ENCODE data around the gene PRKD3. TPM values are rescaled to one million over a fixed set of nuclear protein-coding genes. Genes with fewer than 3 reads are reported as not detected.

The PRKD3 gene
- total RNA-seq, 1 experiment from 2014 or later: 82.1 TPM

DNA sequence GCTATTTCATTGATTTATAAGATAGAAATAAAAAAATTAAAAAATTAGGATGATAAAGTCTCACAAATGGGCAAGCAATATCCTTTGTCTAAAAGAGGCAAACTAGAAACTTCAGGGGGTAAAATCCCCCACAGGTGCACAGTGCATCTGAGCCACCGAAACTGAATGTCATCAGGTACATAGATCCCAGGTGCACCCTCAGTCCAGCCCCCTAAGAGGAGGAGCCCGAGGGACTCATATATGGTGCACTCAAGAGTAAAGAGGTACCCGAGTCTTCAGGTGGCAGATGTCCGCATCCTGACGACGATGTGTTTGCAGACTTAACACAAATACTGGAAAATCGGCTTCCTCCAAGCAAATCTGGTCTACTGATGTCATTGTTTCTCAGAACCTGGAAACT lies 31.1 kb upstream of the PRKD3 start (continued):
- TF ChIP-seq, protein P1, sequence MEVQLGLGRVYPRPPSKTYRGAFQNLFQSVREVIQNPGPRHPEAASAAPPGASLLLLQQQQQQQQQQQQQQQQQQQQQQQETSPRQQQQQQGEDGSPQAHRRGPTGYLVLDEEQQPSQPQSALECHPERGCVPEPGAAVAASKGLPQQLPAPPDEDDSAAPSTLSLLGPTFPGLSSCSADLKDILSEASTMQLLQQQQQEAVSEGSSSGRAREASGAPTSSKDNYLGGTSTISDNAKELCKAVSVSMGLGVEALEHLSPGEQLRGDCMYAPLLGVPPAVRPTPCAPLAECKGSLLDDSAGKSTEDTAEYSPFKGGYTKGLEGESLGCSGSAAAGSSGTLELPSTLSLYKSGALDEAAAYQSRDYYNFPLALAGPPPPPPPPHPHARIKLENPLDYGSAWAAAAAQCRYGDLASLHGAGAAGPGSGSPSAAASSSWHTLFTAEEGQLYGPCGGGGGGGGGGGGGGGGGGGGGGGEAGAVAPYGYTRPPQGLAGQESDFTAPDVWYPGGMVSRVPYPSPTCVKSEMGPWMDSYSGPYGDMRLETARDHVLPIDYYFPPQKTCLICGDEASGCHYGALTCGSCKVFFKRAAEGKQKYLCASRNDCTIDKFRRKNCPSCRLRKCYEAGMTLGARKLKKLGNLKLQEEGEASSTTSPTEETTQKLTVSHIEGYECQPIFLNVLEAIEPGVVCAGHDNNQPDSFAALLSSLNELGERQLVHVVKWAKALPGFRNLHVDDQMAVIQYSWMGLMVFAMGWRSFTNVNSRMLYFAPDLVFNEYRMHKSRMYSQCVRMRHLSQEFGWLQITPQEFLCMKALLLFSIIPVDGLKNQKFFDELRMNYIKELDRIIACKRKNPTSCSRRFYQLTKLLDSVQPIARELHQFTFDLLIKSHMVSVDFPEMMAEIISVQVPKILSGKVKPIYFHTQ (CRISPR knock-in tag; IDR thresholded peaks at IDR 0.05): no peak
- no peak for TF ChIP-seq JAZF1 (CRISPR knock-in tag; IDR thresholded peaks at IDR 0.05)
- TF ChIP-seq, protein P2, sequence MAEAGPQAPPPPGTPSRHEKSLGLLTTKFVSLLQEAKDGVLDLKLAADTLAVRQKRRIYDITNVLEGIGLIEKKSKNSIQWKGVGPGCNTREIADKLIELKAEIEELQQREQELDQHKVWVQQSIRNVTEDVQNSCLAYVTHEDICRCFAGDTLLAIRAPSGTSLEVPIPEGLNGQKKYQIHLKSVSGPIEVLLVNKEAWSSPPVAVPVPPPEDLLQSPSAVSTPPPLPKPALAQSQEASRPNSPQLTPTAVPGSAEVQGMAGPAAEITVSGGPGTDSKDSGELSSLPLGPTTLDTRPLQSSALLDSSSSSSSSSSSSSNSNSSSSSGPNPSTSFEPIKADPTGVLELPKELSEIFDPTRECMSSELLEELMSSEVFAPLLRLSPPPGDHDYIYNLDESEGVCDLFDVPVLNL (CRISPR knock-in tag; IDR thresholded peaks at IDR 0.05; ENCODE audit: borderline replicate concordance, low read depth): no peak
- TF ChIP-seq MXD4 (CRISPR knock-in tag; IDR thresholded peaks at IDR 0.05; ENCODE audit: borderline replicate concordance): no peak
- no peak for TF ChIP-seq ELF4 (CRISPR knock-in tag; IDR thresholded peaks at IDR 0.05; ENCODE audit: low read depth)
- TF ChIP-seq, protein P3, sequence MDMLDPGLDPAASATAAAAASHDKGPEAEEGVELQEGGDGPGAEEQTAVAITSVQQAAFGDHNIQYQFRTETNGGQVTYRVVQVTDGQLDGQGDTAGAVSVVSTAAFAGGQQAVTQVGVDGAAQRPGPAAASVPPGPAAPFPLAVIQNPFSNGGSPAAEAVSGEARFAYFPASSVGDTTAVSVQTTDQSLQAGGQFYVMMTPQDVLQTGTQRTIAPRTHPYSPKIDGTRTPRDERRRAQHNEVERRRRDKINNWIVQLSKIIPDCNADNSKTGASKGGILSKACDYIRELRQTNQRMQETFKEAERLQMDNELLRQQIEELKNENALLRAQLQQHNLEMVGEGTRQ (CRISPR knock-in tag; IDR thresholded peaks at IDR 0.05): no peak
- TF ChIP-seq, protein P4, sequence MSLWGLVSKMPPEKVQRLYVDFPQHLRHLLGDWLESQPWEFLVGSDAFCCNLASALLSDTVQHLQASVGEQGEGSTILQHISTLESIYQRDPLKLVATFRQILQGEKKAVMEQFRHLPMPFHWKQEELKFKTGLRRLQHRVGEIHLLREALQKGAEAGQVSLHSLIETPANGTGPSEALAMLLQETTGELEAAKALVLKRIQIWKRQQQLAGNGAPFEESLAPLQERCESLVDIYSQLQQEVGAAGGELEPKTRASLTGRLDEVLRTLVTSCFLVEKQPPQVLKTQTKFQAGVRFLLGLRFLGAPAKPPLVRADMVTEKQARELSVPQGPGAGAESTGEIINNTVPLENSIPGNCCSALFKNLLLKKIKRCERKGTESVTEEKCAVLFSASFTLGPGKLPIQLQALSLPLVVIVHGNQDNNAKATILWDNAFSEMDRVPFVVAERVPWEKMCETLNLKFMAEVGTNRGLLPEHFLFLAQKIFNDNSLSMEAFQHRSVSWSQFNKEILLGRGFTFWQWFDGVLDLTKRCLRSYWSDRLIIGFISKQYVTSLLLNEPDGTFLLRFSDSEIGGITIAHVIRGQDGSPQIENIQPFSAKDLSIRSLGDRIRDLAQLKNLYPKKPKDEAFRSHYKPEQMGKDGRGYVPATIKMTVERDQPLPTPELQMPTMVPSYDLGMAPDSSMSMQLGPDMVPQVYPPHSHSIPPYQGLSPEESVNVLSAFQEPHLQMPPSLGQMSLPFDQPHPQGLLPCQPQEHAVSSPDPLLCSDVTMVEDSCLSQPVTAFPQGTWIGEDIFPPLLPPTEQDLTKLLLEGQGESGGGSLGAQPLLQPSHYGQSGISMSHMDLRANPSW (CRISPR knock-in tag; conservative IDR thresholded peaks at IDR 0.05; ENCODE audit: low read depth): no peak
- TF ChIP-seq CDX4 (CRISPR knock-in tag; IDR thresholded peaks at IDR 0.05; ENCODE audit: borderline replicate concordance): no peak
- TF ChIP-seq E2F5 (CRISPR knock-in tag; IDR thresholded peaks at IDR 0.05): no peak
- no peak for TF ChIP-seq ATF1 (CRISPR knock-in tag; IDR thresholded peaks at IDR 0.05)
- TF ChIP-seq PRRX2 (CRISPR knock-in tag; IDR thresholded peaks at IDR 0.05): no peak
- TF ChIP-seq GRHL2 (CRISPR knock-in tag; IDR thresholded peaks at IDR 0.05; ENCODE audit: insufficient replicate concordance, severe bottlenecking): no peak
- no peak for TF ChIP-seq TEAD1 (CRISPR knock-in tag; IDR thresholded peaks at IDR 0.05)

- Mint-ChIP-seq H3K4me3 (no peak overlapping the region), H3K4me1 (peaks cover 40% of the 10 kb centered on the region), H3K36me3 (no peaks in the 10 kb centered on the region), H3K27me3 (ENCODE audit: low read depth) (no peaks in the 10 kb centered on the region), H3K9me3 (no peaks in the 10 kb centered on the region), H3K27ac (no peak overlapping the region; the same call in 1 of the 2 replicates)
- POLR2A ChIA-PET: interaction anchor here (1.3 kb wide), 1 partner anchor 11 kb away, joined by 3 read pairs; no protein-coding TSS in a partner anchor
- DNase-seq (ENCODE audit: low spot score): no peak
- no peak for ATAC-seq
- CTCF ChIA-PET: no interaction called here
- no peak for TF ChIP-seq NR3C1 (CRISPR knock-in tag; conservative IDR thresholded peaks at IDR 0.05; ENCODE audit: low read depth)
- no peak for TF ChIP-seq GTF2I (CRISPR knock-in tag; conservative IDR thresholded peaks at IDR 0.05)
- no peak for TF ChIP-seq E2F1 (CRISPR knock-in tag; IDR thresholded peaks at IDR 0.05)
- TF ChIP-seq ZNF281 (CRISPR knock-in tag; IDR thresholded peaks at IDR 0.05): no peak
- no peak for TF ChIP-seq HMGA2 (CRISPR knock-in tag; IDR thresholded peaks at IDR 0.05)
- TF ChIP-seq ZMAT4 (CRISPR knock-in tag; IDR thresholded peaks at IDR 0.05): no peak
- no peak for TF ChIP-seq ZNF425 (CRISPR knock-in tag; conservative IDR thresholded peaks at IDR 0.05)
Measured at GRCh38 chr2:37354531-37354930, 29.9 kb upstream of the PRKD3 start.
